ENCODE data around the gene FBP1. TPM values are rescaled to one million over a fixed set of nuclear protein-coding genes. Genes with fewer than 3 reads are reported as not detected.
"Not testable (repeated sequence)": the region's sequence is repeated elsewhere in the genome, so short reads cannot be mapped to it uniquely, and the experiment has no call there.

The FBP1 gene
- total RNA-seq, 5 donors from 2014 or later (not counting 1 experiment from before 2014, with no cell fraction given): 3.5 to 6.6 (median 3.8) TPM

GRCh38 chr9:94568972-94569712 lies 70.2 kb downstream of the FBP1 start:
- no peak for DNase-seq
- no peak for ATAC-seq (replicated peaks in 1 of 4)
- Mint-ChIP-seq H3K36me3 (no peaks in the 10 kb centered on the region), H3K9me3 (peaks cover 0 to 2% (median 0%) of the 10 kb centered on the region in 3 donors), H3K4me1 (no peaks in the 10 kb centered on the region), H3K27me3 (peaks cover 14 to 29% of the 10 kb centered on the region in 2 donors), H3K4me3 (no peak overlapping the region), H3K27ac (no peak overlapping the region)
- Histone ChIP-seq H3K4me3 (ENCODE audit: control insufficient read depth in 1 of 2, extremely low read depth in 1 of 2, low read length in 1 of 2) (no peak overlapping the region), H3K4me1 (ENCODE audit: control insufficient read depth in 1 of 2, extremely low read depth in 1 of 2, insufficient read depth in 2 of 2, low read length in 2 of 2) (no peaks in the 10 kb centered on the region), H3K27ac (ENCODE audit: low read length) (no peak overlapping the region), H3K9me3 (no peaks in the 10 kb centered on the region), H3K27me3 (replicated peaks in 1 of 2; ENCODE audit: control insufficient read depth in 2 of 2, extremely low read depth in 1 of 2, insufficient read depth in 2 of 2, low read length in 1 of 2) (no peaks in the 10 kb centered on the region), H3K36me3 (ENCODE audit: control insufficient read depth in 2 of 2, extremely low read depth in 1 of 2, insufficient read depth in 1 of 2, low read length in 1 of 2) (no peaks in the 10 kb centered on the region)
- POLR2A ChIA-PET: no interaction called here
- 91% methylated on average over 14 of the region's 17 CpGs for WGBS (ENCODE audit: insufficient coverage)
- CTCF ChIA-PET: no interaction called here

- peaks cover 0 to under 1% of the 10 kb centered on the region in 2 experiments for H3K27me3 ChIP-seq (replicated peaks in 1 of 2; ENCODE audit: control insufficient read depth in 2 of 2, extremely low read depth in 1 of 2, insufficient read depth in 2 of 2, low read length in 1 of 2)
- POLR2A ChIA-PET: no interaction called here
- H3K27ac ChIP-seq (ENCODE audit: low read length): no peak overlapping the region
- Mint-ChIP-seq H3K27me3 (peaks cover 15 to 28% of the 10 kb centered on the region in 2 donors), H3K4me3 (no peak overlapping the region), H3K4me1 (no peaks in the 10 kb centered on the region), H3K36me3 (no peaks in the 10 kb centered on the region), H3K27ac (no peak overlapping the region), H3K9me3 (peaks cover 0 to 5% (median 0%) of the 10 kb centered on the region in 3 donors)
- H3K4me3 ChIP-seq (ENCODE audit: control insufficient read depth in 1 of 2, extremely low read depth in 1 of 2, low read length in 1 of 2): no peak overlapping the region
- H3K4me1 ChIP-seq (ENCODE audit: control insufficient read depth in 1 of 2, extremely low read depth in 1 of 2, insufficient read depth in 2 of 2, low read length in 2 of 2): no peaks in the 10 kb centered on the region
- DNase-seq (no peak), ATAC-seq (replicated peaks in 1 of 4) (no peak)
- no peaks in the 10 kb centered on the region for H3K9me3 ChIP-seq
- WGBS (ENCODE audit: insufficient coverage): no CpG with 5 or more reads among the region's 3 CpGs
- H3K36me3 ChIP-seq (ENCODE audit: control insufficient read depth in 2 of 2, extremely low read depth in 1 of 2, insufficient read depth in 1 of 2, low read length in 1 of 2): no peaks in the 10 kb centered on the region
- CTCF ChIA-PET: no interaction called here
Observed at GRCh38 chr9:94568250-94568889, 70.9 kb downstream of the FBP1 start.

- Histone ChIP-seq H3K9me3 (no peaks in the 10 kb centered on the region), H3K4me1 (ENCODE audit: control insufficient read depth in 1 of 2, extremely low read depth in 1 of 2, insufficient read depth in 2 of 2, low read length in 2 of 2) (no peaks in the 10 kb centered on the region), H3K27me3 (replicated peaks in 1 of 2; ENCODE audit: control insufficient read depth in 2 of 2, extremely low read depth in 1 of 2, insufficient read depth in 2 of 2, low read length in 1 of 2) (peaks cover 0 to 2% of the 10 kb centered on the region in 2 experiments), H3K4me3 (ENCODE audit: control insufficient read depth in 1 of 2, extremely low read depth in 1 of 2, low read length in 1 of 2) (no peak overlapping the region), H3K36me3 (ENCODE audit: control insufficient read depth in 2 of 2, extremely low read depth in 1 of 2, insufficient read depth in 1 of 2, low read length in 1 of 2) (no peaks in the 10 kb centered on the region), H3K27ac (ENCODE audit: low read length) (no peak overlapping the region)
- DNase-seq (no peak), ATAC-seq (replicated peaks in 1 of 4) (no peak)
- Mint-ChIP-seq H3K36me3 (no peaks in the 10 kb centered on the region), H3K27me3 (peaks cover 18 to 20% of the 10 kb centered on the region in 2 donors), H3K9me3 (peaks cover 0 to 5% (median 0%) of the 10 kb centered on the region in 3 donors), H3K4me3 (no peak overlapping the region), H3K27ac (no peak overlapping the region), H3K4me1 (no peaks in the 10 kb centered on the region)
- no CpG with 5 or more reads among the region's 2 CpGs for WGBS (ENCODE audit: insufficient coverage)
- ChIA-PET CTCF (no interaction called here), POLR2A (no interaction called here)
Observed at GRCh38 chr9:94567271-94567670, 72.0 kb downstream of the FBP1 start.

- POLR2A ChIA-PET: no interaction called here
- DNase-seq: no peak
Observed at GRCh38 chr9:94566550-94566949, 72.8 kb downstream of the FBP1 start.

GRCh38 chr9:94564279-94564678 lies 75.0 kb downstream of the FBP1 start:
- CTCF ChIA-PET; POLR2A ChIA-PET; H3K4me1 ChIP-seq (ENCODE audit: control insufficient read depth in 1 of 2, extremely low read depth in 1 of 2, insufficient read depth in 2 of 2, low read length in 2 of 2); H3K27ac ChIP-seq (ENCODE audit: low read length); H3K27ac Mint-ChIP-seq; H3K27me3 ChIP-seq (replicated peaks in 1 of 2; ENCODE audit: control insufficient read depth in 2 of 2, extremely low read depth in 1 of 2, insufficient read depth in 2 of 2, low read length in 1 of 2); H3K36me3 ChIP-seq (ENCODE audit: control insufficient read depth in 2 of 2, extremely low read depth in 1 of 2, insufficient read depth in 1 of 2, low read length in 1 of 2); H3K4me3 Mint-ChIP-seq; DNase-seq; H3K4me1 Mint-ChIP-seq; H3K9me3 Mint-ChIP-seq; H3K9me3 ChIP-seq; H3K4me3 ChIP-seq (ENCODE audit: control insufficient read depth in 1 of 2, extremely low read depth in 1 of 2, low read length in 1 of 2); H3K36me3 Mint-ChIP-seq; ATAC-seq (replicated peaks in 1 of 4): not testable (repeated sequence)
- WGBS (ENCODE audit: insufficient coverage): no CpG with 5 or more reads among the region's 3 CpGs
- peaks cover 7 to 23% of the 10 kb centered on the region in 2 donors for H3K27me3 Mint-ChIP-seq

More at GRCh38 chr9:94566550-94566949, 72.8 kb downstream of the FBP1 start:
- no peaks in the 10 kb centered on the region for H3K9me3 ChIP-seq
- no peak overlapping the region for H3K4me3 ChIP-seq (ENCODE audit: control insufficient read depth in 1 of 2, extremely low read depth in 1 of 2, low read length in 1 of 2)
- H3K27me3 ChIP-seq (replicated peaks in 1 of 2; ENCODE audit: control insufficient read depth in 2 of 2, extremely low read depth in 1 of 2, insufficient read depth in 2 of 2, low read length in 1 of 2): peaks cover 0 to 2% of the 10 kb centered on the region in 2 experiments
- H3K27ac ChIP-seq (ENCODE audit: low read length): no peak overlapping the region
- H3K27me3 Mint-ChIP-seq: peaks cover 12 to 18% of the 10 kb centered on the region in 2 donors
- H3K27ac Mint-ChIP-seq: no peak overlapping the region
- no peaks in the 10 kb centered on the region for H3K4me1 Mint-ChIP-seq
- H3K36me3 Mint-ChIP-seq: no peaks in the 10 kb centered on the region
- CTCF ChIA-PET: no interaction called here
- no peaks in the 10 kb centered on the region for H3K4me1 ChIP-seq (ENCODE audit: control insufficient read depth in 1 of 2, extremely low read depth in 1 of 2, insufficient read depth in 2 of 2, low read length in 2 of 2)
- no peak for ATAC-seq (replicated peaks in 1 of 4)
- H3K4me3 Mint-ChIP-seq: no peak overlapping the region
- peaks cover 0 to 5% (median 0%) of the 10 kb centered on the region in 3 donors for H3K9me3 Mint-ChIP-seq
- no peaks in the 10 kb centered on the region for H3K36me3 ChIP-seq (ENCODE audit: control insufficient read depth in 2 of 2, extremely low read depth in 1 of 2, insufficient read depth in 1 of 2, low read length in 1 of 2)

GRCh38 chr9:94563548-94563947 lies 75.8 kb downstream of the FBP1 start:
- no peak overlapping the region for H3K27ac Mint-ChIP-seq
- H3K27ac ChIP-seq (ENCODE audit: low read length): no peak overlapping the region
- H3K9me3 Mint-ChIP-seq: peaks cover 0 to 5% (median 0%) of the 10 kb centered on the region in 3 donors
- no peak for DNase-seq
- WGBS (ENCODE audit: insufficient coverage): no CpG with 5 or more reads among the region's 2 CpGs
- no peak overlapping the region for H3K4me3 ChIP-seq (ENCODE audit: control insufficient read depth in 1 of 2, extremely low read depth in 1 of 2, low read length in 1 of 2)
- H3K4me3 Mint-ChIP-seq: no peak overlapping the region
- CTCF ChIA-PET: no interaction called here
- no peaks in the 10 kb centered on the region for H3K4me1 ChIP-seq (ENCODE audit: control insufficient read depth in 1 of 2, extremely low read depth in 1 of 2, insufficient read depth in 2 of 2, low read length in 2 of 2)
- H3K27me3 ChIP-seq (replicated peaks in 1 of 2; ENCODE audit: control insufficient read depth in 2 of 2, extremely low read depth in 1 of 2, insufficient read depth in 2 of 2, low read length in 1 of 2): peaks cover 0 to 8% of the 10 kb centered on the region in 2 experiments
- ATAC-seq (replicated peaks in 1 of 4): no peak
- H3K36me3 Mint-ChIP-seq: no peaks in the 10 kb centered on the region
- POLR2A ChIA-PET: no interaction called here
- H3K27me3 Mint-ChIP-seq: peaks cover 7 to 23% of the 10 kb centered on the region in 2 donors
- H3K36me3 ChIP-seq (ENCODE audit: control insufficient read depth in 2 of 2, extremely low read depth in 1 of 2, insufficient read depth in 1 of 2, low read length in 1 of 2): no peaks in the 10 kb centered on the region
- H3K4me1 Mint-ChIP-seq: no peaks in the 10 kb centered on the region
- no peaks in the 10 kb centered on the region for H3K9me3 ChIP-seq

Measured in T-cell (primary cell).